ENCODE results near the gene GTF2F2.
"Not testable (repeated sequence)": the region's sequence is repeated elsewhere in the genome, so short reads cannot be mapped to it uniquely, and the experiment has no call there.

GTF2F2 gene

GRCh38 chr13:45240143-45240542 is 119.8 kb downstream of the GTF2F2 start:
- TF ChIP-seq CTCF (IDR thresholded peaks at IDR 0.05; ENCODE audit: low read depth, low read length), result no peak
- no peak for DNase-seq (ENCODE audit: extremely low read depth, low read depth)

GRCh38 chr13:45242070-45242469 is 121.8 kb downstream of the GTF2F2 start:
- no peak for TF ChIP-seq CTCF (IDR thresholded peaks at IDR 0.05; ENCODE audit: low read depth, low read length)
- DNase-seq (ENCODE audit: extremely low read depth, low read depth), result no peak

- no peak for TF ChIP-seq CTCF (IDR thresholded peaks at IDR 0.05; ENCODE audit: low read depth, low read length)
These were observed 122.2 kb downstream of the GTF2F2 start for GRCh38 chr13:45242524-45242923.

GRCh38 chr13:45243077-45243476 is 122.8 kb downstream of the GTF2F2 start:
- DNase-seq (ENCODE audit: extremely low read depth, low read depth), result no peak
- TF ChIP-seq CTCF (IDR thresholded peaks at IDR 0.05; ENCODE audit: low read depth, low read length), result no peak

More at GRCh38 chr13:45242524-45242923, 122.2 kb downstream of the GTF2F2 start:
- no peak for DNase-seq (ENCODE audit: extremely low read depth, low read depth)

- DNase-seq (ENCODE audit: extremely low read depth, low read depth), result not testable (repeated sequence)
These were observed 124.4 kb downstream of the GTF2F2 start for GRCh38 chr13:45244736-45245135.

- no peak for TF ChIP-seq CTCF (IDR thresholded peaks at IDR 0.05; ENCODE audit: low read depth, low read length)
- DNase-seq (ENCODE audit: extremely low read depth, low read depth), result no peak
These were observed 129.4 kb downstream of the GTF2F2 start for GRCh38 chr13:45249662-45250061.

- TF ChIP-seq CTCF (IDR thresholded peaks at IDR 0.05; ENCODE audit: low read depth, low read length), result no peak
- DNase-seq (ENCODE audit: extremely low read depth, low read depth), result no peak
These were observed 134.1 kb downstream of the GTF2F2 start for GRCh38 chr13:45254396-45254795.

GRCh38 chr13:45255247-45255987 is 135.1 kb downstream of the GTF2F2 start:
- DNase-seq (ENCODE audit: extremely low read depth, low read depth), result no peak
- TF ChIP-seq CTCF (IDR thresholded peaks at IDR 0.05; ENCODE audit: low read depth, low read length), result no peak
